Astrocyte (in vitro differentiated cells and primary cell): Measurements from ENCODE around the gene MTUS2.
"Not testable (repeated sequence)": the region's sequence is repeated elsewhere in the genome, so short reads cannot be mapped to it uniquely, and the experiment has no call there.

Experiments
- CTCF ChIP-seq: IDR thresholded peaks from 2 replicates; pipeline ENCODE4 v1.5.1; 2011; ENCODE audit warnings: low read depth, mild to moderate bottlenecking, inconsistent platforms, low read length, moderate library complexity; ENCODE audit not compliant: insufficient read depth
- EZH2 ChIP-seq: IDR thresholded peaks from 2 replicates; pipeline ENCODE4 v1.6.1; 2012; ENCODE audit warnings: mild to moderate bottlenecking, low read length, inconsistent platforms; ENCODE audit not compliant: insufficient read depth

GRCh38 chr13:29202753-29203152 is 382.6 kb downstream of the MTUS2 start:
- not testable (repeated sequence) for TF ChIP-seq CTCF, EZH2
